HL-60/S4 treated with phorbol 12-myristate 13-acetate at 8.2 ng/mL for 4 days and 3 days (cell line): Measurements from ENCODE around the gene CNIH1.

ENCODE experiments used
- in situ Hi-C: fragments of 300-500 bp; cut with MboI; formaldehyde crosslinking; loops from 2 replicates; pipeline ENCODE4 v1.15.0; 2022; ENCODE audit warnings: low sequenced_read_pairs

CNIH1 gene

GRCh38 chr14:54440873-54441868 lies at the start of gene CNIH1:
Gene CNIH1 (minus strand): TSS chr14:54441374. CDS start chr14:54441327, 47 bp downstream.
- in situ Hi-C loops: no loop called here

- in situ Hi-C loops: no loop called here
Observed at GRCh38 chr14:54490445-54491175, 49.4 kb upstream of the CNIH1 start.

- in situ Hi-C loops: no loop called here
Observed at GRCh38 chr14:54489731-54490444, 48.7 kb upstream of the CNIH1 start.

- in situ Hi-C loops: no loop called here
Observed at GRCh38 chr14:54489318-54489683, 48.1 kb upstream of the CNIH1 start.

- in situ Hi-C loops: no loop called here
Observed at GRCh38 chr14:54488646-54489317, 47.6 kb upstream of the CNIH1 start, which contains the start of gene GMFB. Gene GMFB (minus strand): TSS chr14:54488980. CDS start chr14:54488927, 53 bp downstream.

GRCh38 chr14:54488318-54488645 lies 47.1 kb upstream of the CNIH1 start:
- in situ Hi-C loops: no loop called here

- in situ Hi-C loops: no loop called here
Observed at GRCh38 chr14:54487771-54488170, 46.6 kb upstream of the CNIH1 start.

GRCh38 chr14:54486685-54487084 lies 45.5 kb upstream of the CNIH1 start:
- in situ Hi-C loops: no loop called here

GRCh38 chr14:54483846-54484245 lies 42.7 kb upstream of the CNIH1 start:
- in situ Hi-C loops: no loop called here

- in situ Hi-C loops: no loop called here
Observed at GRCh38 chr14:54483073-54483745, 42.0 kb upstream of the CNIH1 start.

- in situ Hi-C loops: no loop called here
Observed at GRCh38 chr14:54481695-54482094, 40.5 kb upstream of the CNIH1 start.

- in situ Hi-C loops: no loop called here
Observed at GRCh38 chr14:54480830-54481562, 39.8 kb upstream of the CNIH1 start.

- in situ Hi-C loops: no loop called here
Observed at GRCh38 chr14:54478636-54479215, 37.6 kb upstream of the CNIH1 start.

- in situ Hi-C loops: no loop called here
Observed at GRCh38 chr14:54475911-54476310, 34.7 kb upstream of the CNIH1 start.

GRCh38 chr14:54475187-54475899 lies 34.2 kb upstream of the CNIH1 start:
- in situ Hi-C loops: no loop called here

- in situ Hi-C loops: no loop called here
Observed at GRCh38 chr14:54474232-54474793, 33.1 kb upstream of the CNIH1 start.

GRCh38 chr14:54472315-54472714 lies 31.1 kb upstream of the CNIH1 start:
- in situ Hi-C loops: no loop called here

GRCh38 chr14:54471641-54472040 lies 30.5 kb upstream of the CNIH1 start:
- in situ Hi-C loops: no loop called here
